SIG-M5 (cell line): ENCODE results near the gene MRPL53.
"Not testable (repeated sequence)": the region's sequence is repeated elsewhere in the genome, so short reads cannot be mapped to it uniquely, and the experiment has no call there.

Experiments
- DNase-seq: peaks from one replicate; lab custom pipeline; 2025; lab: John Stamatoyannopoulos, UW

Gene MRPL53

DNA sequence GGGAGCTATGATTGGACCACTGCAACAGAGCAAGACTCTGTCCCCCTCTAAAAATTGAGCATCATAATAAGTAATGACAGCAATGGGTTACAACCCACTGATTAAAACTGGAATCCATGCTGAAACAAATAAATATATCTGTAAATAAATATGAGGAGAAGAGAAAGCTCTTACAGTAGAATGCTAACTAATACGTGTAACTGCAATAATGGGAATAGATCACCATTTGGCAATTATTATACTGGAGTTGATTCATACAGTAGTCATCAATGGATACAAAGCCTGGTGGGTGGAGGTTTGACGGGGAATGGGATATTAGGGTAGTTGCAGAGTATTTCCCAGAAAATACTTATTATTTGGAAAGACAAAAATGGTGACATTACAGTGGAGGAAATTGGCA lies 23.7 kb downstream of the MRPL53 start:
- no peak for DNase-seq

DNA sequence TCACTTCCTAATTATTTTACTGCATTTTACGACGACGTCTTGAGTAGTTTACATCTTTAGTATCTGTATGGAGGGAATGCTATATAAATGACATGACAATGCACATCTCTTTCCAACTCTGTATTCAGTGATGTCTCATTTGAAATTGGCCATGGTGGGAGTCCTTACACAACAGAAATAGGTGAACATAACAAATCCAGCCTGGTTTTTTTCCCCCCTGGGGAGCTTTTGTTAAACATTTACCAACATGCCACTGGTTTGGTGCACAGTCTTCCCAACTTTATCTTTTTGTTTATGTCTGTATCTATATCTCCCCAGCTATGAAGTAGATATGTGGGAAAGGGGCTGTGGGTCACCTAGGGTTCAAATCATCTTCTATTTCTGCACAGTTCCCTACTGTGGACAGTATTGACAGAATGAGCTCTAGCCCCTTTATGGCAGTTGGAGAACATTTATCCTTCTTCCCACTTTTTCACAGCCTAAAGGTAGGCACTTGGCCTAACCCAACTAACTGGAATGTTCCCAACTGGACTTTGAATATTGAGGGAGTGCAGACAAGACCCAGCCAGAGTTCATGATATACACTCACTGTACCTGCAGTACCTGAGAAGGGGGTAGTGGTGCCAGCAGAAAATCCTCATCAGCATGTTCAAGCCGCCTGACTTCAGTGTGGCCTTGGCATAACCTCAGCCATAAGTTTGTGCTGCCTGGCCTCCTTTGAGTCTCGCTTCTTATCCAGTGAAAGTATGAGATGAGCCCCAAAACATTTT lies 25.1 kb downstream of the MRPL53 start:
- DNase-seq: no peak

DNA sequence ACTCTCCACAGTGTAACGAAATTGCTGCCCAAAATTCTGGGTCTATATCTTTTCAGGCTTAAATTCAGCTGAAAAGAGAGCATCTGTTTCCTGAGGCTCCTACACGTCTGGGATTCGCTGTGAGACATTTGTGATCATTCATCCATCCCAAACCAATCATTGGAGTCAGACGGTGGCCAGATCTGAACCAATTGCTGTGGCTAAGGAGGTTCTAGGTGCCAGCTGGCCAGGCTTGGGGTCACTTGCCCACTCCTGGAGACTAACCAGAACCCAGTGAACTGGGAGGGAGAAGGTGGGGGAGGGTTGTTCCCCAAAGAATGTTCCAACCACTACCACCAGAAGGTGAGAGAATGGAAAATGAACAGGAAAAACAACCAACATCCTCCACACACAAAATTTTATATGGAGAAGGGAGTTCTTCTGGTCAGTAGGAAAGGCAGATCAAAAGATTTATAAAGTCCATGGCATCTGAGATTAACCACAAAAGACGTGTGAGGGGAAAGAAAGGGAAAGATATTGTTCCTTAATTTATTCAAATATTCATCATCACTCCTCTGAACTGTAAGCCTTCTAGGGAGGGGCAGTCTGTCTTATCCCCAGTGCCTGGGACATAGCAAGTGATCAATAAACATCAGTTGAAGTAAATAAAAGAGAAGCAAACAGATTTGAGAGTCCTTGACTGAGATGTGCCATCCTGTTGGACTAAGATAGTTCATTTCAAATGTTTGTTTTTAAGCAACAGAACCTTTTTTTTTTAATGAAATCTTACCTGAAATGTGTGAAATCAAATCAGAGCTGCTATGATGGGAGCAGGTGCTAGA lies 27.8 kb downstream of the MRPL53 start:
- DNase-seq: no peak

DNA sequence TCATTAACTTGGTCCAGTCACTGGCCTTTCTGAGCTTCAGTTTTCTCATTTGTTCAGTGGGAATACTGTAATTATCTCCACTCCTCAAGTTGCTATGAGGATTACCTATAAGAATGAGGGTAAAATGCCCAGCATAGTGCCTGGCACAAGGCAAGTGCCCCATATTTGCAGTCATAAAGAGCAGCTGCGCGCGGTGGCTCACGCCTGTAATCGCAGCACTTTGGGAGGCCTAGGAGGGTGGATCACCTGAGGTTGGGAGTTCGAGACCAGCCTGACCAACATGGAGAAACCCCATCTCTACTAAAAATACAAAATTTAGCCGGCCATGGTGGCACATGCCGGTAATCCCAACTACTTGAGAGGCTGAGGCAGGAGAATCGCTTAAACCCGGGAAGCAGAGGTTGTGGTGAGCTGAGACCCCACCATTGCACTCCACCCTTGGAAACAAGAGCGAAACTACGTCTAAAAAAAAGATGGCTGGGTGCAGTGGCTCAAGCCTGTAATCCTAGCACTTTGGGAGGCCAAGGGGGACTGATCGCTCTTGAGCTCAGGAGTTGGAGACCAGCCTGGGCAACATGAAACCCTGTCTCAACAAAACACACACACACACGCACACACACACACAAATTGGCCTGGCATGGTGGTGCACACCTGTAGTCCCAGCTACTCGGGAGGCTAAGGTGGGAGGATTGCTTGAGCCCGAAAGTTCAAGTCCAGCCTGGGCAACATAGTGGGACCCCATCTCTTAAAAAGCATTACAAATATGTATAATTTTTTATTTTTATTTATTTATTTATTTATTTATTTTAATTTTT lies 29.8 kb downstream of the MRPL53 start:
- DNase-seq: not testable (repeated sequence)

DNA sequence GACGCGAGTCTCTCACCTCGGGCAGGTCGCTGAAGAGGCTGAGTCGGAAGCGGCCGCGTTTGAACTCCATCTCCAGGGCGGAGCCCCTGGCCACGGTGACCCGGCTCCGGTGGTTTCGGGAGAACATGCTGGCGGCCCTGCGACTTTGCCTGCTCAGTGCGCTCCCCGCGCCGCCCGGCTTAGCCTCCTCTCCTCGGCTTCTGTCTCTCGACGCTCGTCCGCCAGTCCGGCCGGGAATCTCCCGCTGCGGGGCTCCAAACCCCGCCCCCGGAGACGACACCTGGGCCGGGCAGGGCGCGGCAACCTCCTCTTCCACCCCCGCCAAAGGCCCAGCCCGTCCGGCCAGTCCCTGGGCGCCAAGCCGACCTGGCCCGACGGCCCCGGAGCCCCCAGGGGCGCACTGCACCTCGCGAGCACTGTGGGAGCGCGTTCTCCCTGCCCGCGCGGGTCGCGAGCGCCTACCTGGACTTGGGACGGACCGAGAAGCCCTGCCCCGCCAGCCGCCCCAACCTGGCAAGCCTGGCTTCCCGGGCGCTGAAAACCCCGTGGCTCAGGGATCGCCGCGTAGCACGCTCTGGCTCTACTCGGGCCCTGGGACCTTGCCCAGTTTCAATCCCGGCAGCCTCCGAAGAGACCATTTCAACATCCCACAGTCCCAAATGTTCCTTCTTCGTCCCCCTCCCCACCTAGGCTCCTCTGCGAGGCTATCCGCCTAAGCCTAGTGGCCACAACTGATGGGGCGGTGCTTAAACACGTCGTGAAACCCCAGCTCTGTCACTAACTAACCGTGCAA lies 30.6 kb downstream of the MRPL53 start, which contains the start of gene RTKN:
Gene RTKN, minus strand, starts transcription at position 248 of the 793 bp plus-strand sequence. Its CDS starts 121 bp downstream, at position 127.
- no peak for DNase-seq

DNA sequence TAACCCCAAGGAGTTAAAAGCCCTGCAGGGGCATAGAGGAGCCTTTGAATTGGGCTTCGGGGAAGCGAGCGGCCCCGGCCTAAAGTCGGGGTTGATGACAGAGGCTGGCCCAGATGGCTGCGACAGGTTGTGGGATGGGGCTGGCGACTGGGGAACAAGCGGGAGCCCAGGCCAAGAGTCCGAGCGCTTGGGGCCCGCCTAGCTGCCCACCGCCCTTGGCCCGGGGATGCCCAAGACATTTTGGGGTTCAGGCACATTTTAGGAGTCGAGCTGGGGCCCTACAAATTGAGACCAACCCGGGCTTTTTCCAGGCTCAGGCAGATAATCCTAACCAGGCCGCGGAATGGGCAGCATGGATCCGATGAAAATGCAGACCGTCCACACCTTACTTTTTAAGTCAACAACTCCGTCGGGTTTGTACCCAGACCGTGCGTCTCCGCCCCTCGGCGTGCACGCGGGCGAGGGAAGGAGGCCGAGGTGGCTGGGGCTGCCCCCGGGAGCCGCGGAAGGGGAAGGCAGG lies 31.2 kb downstream of the MRPL53 start:
- no peak for DNase-seq

DNA sequence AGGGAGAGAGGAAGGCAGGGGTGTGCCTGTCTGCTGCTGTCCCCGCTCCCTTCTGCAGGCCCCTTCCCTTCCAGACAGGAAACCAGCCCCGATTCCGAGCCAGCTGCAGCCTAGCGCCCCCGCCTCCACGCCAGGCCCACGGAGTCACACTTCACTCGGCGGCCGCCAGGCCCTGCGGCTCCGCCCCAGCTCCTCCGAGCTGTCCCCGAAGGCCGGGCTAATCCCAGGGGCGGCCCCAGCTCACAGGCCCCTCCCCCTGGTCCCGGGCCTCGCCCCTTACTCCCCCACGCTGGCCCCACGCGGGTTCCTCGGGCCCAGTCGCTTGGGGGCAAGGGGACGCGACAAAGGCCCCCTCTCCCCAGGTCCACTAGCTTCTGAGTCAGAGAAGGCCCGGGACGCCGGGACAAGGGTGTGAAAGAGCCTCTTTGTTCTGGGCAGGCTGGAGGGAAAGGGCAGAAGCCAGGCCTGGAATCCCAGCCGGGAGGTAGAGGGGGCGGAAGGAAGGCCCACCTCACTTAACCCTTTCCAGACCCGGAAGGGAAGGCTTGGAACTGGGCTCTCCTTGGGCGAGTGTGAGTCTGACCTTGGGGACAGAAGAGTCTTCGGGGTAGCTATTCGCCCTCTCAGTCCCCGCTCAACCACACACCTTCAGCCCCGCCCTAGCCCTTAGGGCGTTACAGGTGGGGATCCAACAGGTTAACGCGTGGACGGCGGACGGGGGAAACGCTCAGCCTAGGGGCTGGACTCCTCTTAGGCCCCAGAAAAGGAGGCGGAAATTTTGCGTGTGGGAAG lies 31.9 kb downstream of the MRPL53 start:
- no peak for DNase-seq

DNA sequence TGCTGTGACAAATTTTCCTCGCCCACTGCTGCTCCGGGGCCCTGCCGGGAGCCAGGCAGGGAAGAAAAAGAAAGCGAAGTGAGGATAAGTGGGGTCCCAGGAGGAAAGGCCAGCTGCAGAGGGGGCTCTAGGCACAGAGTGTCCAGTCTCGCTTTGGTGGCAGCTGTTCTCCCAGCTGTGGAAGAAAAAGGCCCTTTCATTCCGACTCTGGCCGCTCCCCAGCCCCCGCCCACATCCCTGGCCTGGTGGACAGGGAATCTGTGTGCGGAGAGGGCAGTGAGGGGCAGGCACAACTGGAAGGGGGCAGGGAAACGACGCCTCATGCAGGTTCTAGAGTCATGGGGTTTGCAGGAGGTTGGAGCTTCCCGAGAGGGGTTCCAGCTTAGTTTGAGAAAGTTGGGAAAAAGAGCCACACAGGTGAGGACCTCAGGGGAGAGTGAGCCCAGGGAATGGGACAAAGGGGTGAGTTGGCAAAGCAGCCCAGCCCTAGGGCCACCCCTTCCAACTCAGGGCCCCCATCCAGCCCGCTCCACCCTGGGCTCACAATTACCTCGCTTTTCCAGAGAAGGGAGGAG lies 32.6 kb downstream of the MRPL53 start:
- DNase-seq: no peak

DNA sequence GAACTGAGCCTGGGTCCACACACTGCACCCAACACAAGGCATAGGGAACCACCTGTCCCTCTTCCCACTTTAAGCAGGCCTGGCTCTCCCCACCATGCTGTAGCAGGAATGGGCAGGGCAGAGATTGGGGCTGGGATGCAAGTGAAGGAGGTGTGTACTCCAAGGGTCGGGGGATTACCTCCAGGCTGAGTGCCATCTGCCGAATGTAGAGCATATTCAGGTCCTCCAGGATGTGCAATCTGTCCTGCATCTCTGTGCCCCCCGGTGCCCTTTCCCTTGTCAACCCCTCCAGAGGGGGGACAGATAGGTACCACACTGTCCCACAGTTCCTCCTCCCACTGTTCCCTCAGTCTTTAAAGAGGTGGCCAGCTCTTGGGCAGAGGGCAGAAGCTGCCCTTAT lies 33.1 kb downstream of the MRPL53 start:
- no peak for DNase-seq

DNA sequence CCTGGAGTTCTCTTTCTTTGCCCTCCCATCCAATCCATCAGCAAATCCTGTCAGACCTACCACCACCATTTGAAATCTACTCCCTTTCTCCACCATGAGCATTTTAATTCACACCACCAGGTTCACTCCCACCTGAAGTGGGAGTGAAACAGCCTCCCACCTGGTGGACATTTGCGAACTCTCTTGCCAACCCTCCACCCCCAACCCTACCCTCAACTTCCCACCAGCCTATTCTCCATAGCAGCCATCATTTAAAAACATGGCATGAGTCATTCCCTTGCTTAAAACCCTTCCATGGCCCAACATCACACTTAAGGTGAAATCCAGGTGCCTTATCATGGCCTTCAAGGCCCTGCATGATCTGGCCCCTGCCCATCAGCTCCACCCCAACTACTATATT lies 34.2 kb downstream of the MRPL53 start:
- DNase-seq: no peak

DNA sequence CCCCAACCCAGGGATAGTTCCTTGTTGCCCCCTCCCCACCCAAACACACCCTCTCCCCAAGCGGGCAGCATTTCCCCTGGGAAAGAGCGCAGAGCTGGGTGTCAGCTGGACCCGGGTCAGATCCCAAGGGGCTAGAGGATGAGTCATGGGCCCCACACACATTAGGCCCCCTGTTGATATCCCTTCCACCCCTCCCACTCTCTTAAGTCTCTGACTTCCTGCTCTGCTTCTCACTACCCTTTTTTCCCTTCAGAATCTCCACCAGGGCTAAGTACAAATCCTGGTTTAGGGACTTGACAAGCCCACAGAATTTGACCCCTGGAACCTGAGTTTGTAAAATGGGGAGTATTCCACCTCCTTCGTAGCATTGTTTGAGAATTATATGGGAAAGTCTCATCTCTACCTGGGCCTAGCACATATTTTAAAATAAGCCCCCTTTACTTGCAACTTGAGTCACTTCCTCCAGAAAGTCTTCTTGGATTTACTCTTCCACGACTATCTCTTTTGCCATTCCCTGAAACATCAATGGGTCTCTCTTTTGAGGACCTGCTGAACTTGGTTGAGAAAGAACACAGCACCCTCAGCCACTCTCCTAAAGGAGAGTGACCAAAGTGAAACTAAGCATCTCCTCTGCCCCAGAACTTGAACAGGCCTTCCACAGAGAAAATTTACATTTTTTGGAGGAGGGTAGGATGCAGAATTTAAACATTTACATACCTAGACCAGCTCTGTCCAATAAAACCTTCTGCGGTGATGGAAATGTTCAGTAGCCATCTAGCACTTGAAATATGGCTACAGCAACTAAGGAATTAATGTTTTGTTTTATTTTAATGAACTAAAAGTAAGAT lies 35.4 kb downstream of the MRPL53 start:
- DNase-seq: no peak

DNA sequence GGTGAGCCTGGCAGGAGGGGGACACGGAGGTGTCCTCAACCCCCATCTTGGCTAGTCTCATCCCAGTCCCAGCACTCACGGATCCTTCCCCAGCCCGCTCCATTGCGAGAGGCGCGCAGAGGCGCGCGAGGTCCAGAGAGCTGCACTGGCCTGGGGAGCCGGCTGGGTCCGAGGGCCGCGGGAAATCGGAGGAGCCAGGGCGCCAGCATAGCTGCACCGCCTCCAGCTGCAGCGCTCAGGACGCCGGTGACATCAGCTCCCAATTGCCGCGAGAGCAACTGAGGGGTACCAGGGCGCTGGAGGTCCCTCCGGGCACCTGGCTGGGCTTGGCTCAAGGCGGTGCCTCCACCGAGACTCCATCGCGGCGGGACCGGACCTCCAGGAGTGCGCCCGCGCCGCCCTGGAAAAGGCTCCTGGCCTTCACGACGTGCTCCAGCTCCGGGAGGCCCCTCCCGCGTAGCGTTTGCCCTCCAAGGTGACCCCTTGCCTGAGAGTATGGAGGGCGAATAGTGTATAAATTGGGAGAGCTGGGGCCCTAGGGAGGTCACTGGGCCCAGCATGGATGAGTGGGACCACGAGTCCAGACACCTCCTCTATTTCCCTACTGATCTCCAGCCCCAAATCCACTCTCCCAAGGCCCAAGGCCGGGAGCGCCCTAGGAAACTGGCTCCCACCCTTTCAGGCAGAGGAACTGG lies 36.2 kb downstream of the MRPL53 start:
- DNase-seq: no peak

DNA sequence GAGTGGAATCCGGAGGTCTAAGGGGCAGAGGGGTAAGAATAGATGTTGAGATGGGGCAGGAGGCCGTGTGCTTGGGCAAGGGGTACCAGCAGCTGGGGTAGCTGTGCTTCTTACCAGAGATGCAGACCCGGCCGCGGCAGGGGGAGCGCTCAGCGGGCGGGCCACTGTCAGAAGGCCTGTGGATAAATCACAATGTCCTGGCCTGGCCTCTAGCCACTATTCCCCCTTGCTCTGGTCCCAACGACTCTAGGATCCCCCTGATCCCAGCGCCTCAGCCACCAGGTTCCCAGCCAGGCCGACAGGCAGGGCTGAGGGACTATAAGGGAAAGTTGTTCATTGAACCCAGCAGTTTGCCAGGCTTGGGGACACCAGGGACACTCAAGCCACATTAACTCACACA lies 42.0 kb downstream of the MRPL53 start:
- no peak for DNase-seq

DNA sequence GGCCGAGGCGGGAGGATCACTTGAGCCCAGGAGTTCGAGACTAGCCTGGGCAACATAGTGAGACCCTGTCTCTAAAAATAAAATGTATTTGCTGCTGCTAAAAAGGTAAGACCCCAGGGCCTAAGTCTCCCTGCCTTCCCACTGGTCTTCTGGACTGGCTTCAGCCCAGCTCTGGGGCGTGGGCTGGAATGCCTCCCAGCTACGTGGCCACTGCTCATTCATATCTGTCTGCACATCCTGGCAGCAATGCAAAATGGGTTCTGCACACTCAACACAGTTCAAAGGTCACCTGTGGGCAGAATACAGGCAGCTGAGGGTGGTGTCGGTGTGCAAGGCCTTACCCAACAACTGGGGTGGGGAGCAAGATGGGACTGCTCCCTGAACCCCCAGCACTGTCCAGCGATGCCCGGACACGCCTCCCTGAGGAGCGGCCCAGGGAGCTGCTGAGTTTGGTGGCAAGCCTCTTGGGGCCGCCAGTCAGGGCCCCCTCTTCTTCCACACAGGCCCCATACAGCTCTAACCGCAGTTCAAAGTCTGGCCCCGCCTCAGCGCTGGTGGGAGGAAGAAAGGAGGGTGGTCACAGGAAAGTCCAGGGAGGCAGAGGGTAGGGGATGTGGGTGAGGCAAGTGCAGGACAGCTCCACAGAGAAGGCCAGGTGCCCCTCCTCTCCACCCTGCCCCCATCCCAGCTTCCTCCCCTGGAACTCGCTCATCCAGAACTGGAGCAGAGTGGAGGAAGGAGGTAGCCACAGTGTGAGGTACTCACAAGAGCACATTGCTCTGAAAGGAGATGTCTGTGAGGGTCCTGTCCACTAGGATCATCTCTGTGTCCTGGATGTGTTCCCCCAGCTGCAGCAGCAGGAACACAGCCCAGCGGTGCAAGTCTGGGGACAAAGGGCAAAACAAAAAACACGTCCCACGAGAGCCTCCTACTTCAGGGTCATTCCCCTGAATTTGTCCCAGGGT lies 42.7 kb downstream of the MRPL53 start:
- no peak for DNase-seq

DNA sequence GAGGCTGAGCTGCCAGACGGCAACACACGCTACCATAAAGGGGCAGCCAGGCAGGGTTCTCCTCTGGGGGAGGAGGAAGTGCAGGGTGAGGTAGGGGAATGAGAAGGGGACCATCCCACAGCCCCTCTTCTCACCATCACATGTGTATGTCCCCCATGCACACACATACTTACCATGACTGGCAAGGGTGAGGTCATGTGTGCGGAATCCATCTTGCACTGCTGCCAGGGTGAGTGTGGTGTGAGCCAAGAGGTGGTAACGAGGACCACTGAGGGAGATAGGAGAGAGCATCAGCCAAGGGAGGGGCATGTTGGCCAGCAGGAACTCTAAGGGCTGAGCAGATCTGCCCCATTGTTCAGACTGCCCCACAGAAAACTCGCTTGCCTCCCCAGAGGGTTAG lies 43.8 kb downstream of the MRPL53 start:
- no peak for DNase-seq

DNA sequence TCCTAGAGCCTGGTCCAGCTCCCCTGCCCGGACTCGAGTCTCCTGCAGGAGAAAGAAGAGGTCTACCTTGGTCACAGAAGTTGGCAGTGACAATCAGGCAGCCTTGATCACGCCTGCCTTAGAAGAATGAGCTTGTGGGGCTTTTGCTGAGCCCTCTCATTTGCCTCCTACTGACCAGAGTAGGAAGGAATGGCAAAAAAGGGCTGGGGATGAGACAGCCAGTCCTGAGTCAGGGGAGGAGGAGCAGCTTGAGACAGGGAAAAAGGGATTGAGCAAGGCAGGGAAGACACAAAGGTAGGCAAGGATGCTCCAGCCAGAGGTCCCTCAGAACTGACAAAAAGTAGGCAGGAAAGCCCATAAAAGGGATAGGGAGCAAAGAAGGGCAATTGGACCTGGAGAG lies 44.9 kb downstream of the MRPL53 start:
- DNase-seq: no peak

DNA sequence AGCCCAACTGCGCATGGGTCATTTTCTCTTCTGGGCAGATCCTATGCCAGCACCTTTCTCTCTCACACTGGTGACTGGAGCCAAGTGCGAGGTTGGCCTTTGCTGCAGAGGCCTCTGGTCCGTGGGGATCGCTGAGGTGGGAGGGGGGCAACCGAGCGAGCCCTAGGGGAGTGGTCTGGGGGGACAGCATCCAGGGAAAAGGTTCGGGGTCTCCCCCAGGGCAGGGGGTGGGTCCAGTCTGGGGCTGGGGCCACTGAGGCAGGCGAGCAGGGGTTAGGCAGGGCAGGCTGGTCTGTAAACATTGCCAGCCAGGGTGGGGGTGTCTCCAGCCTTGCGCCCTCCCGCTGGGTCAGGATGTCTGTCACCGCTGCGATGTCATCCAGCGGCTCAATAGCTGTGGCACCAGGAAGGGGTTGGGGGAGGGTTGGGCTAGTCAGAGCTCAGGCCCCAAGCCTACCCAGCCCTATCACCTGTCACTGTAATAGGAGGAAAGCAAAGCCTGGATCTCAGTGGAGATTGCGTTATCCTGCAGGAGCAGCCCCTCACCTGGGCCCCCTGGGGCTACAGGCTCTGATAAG lies 46.2 kb downstream of the MRPL53 start:
- DNase-seq: no peak
